Measurements from ENCODE around the gene MICU2. TPM values are rescaled to one million over a fixed set of nuclear protein-coding genes. Genes with fewer than 3 reads are reported as not detected.

Gene MICU2
- total RNA-seq, 1 experiment from 2014 or later = 56.0 TPM

DNA sequence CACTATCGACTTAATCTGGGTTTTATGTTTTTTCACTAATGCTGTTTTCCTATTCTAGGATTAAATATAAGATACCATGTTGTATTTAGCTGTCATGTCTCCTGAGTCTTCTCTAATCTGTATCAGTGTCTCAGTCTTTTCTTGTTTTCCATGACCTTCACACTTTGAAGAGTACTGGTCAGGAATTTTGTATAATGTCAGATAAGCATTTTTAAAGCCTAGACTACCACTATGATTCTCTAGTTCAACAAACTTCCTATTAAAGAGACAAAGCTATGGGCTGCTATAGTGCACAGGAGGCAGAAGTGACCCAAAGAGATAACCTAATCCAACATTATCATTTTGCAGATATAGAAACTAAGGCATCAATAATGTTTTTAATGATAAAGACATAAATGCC is 81.8 kb downstream of the MICU2 start:
- ChIA-PET POLR2A (ENCODE audit: low non-redundant PET) (no interaction called here), CTCF (no interaction called here)
- no peaks in the 10 kb centered on the region for H3K36me3 ChIP-seq (ENCODE audit: insufficient read depth, low read length, poor library complexity, severe bottlenecking)
- DNase-seq (ENCODE audit: low spot score) = no peak
- intact Hi-C loops (cut with micrococcal nuclease; ENCODE audit: unreplicated experiment) = no loop called here
- no peaks in the 10 kb centered on the region for H3K9me3 ChIP-seq (ENCODE audit: low read depth, low read length, poor library complexity, severe bottlenecking)
- TF ChIP-seq, protein P1, sequence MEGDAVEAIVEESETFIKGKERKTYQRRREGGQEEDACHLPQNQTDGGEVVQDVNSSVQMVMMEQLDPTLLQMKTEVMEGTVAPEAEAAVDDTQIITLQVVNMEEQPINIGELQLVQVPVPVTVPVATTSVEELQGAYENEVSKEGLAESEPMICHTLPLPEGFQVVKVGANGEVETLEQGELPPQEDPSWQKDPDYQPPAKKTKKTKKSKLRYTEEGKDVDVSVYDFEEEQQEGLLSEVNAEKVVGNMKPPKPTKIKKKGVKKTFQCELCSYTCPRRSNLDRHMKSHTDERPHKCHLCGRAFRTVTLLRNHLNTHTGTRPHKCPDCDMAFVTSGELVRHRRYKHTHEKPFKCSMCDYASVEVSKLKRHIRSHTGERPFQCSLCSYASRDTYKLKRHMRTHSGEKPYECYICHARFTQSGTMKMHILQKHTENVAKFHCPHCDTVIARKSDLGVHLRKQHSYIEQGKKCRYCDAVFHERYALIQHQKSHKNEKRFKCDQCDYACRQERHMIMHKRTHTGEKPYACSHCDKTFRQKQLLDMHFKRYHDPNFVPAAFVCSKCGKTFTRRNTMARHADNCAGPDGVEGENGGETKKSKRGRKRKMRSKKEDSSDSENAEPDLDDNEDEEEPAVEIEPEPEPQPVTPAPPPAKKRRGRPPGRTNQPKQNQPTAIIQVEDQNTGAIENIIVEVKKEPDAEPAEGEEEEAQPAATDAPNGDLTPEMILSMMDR (conservative IDR thresholded peaks at IDR 0.05; ENCODE audit: low read depth, low read length) = no peak
- no peak for TF ChIP-seq EZH2 (IDR thresholded peaks at IDR 0.05; ENCODE audit: borderline replicate concordance, low read depth, low read length, poor library complexity, severe bottlenecking)
- H3K27me3 ChIP-seq (replicated peaks; ENCODE audit: insufficient read depth, low read depth, low read length, poor library complexity) = no peaks in the 10 kb centered on the region
- no peak overlapping the region for H3K4me3 ChIP-seq (ENCODE audit: low read depth, low read length, poor library complexity, severe bottlenecking)
- H3K27ac ChIP-seq (ENCODE audit: low read depth, low read length, poor library complexity, severe bottlenecking) = no peak overlapping the region
- peaks cover 9% of the 10 kb centered on the region for H3K4me1 ChIP-seq (ENCODE audit: insufficient read depth, low read length, poor library complexity, severe bottlenecking)
- BruUV-seq (replicated peaks) = no TSS peak

DNA sequence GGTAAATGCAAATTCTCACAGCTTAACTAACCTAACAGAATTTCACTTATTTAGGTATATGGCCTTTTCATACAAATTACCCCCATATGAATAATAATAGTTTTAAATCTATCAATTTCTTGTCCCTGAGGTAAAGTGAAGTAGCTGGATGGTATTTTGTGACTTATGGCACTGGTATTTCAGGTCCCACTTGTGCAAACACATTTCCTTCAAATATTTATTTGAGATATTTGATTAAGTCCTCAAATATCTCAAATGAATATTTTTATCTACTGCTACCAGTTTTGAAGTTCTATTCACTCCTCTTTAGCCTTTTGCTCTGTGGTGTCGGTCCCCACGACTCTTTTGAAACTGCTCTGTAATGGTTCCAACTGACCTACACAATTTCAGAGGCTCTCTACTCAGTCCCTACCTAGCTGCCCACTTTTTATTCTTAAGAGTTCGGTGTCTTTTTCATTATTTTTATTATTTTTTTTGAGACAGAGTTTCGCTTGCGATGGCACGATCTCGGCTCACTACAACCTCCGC is 85.3 kb downstream of the MICU2 start:
- ChIA-PET POLR2A (ENCODE audit: low non-redundant PET) (no interaction called here), CTCF (no interaction called here)
- no peaks in the 10 kb centered on the region for H3K36me3 ChIP-seq (ENCODE audit: insufficient read depth, low read length, poor library complexity, severe bottlenecking)
- peaks cover 7% of the 10 kb centered on the region for H3K4me1 ChIP-seq (ENCODE audit: insufficient read depth, low read length, poor library complexity, severe bottlenecking)
- no peak for DNase-seq (ENCODE audit: low spot score)
- TF ChIP-seq, protein P1 (conservative IDR thresholded peaks at IDR 0.05; ENCODE audit: low read depth, low read length) = no peak
- no peak for TF ChIP-seq EZH2 (IDR thresholded peaks at IDR 0.05; ENCODE audit: borderline replicate concordance, low read depth, low read length, poor library complexity, severe bottlenecking)
- intact Hi-C loops (cut with micrococcal nuclease; ENCODE audit: unreplicated experiment) = no loop called here
- H3K4me3 ChIP-seq (ENCODE audit: low read depth, low read length, poor library complexity, severe bottlenecking) = no peak overlapping the region
- H3K27me3 ChIP-seq (replicated peaks; ENCODE audit: insufficient read depth, low read depth, low read length, poor library complexity) = no peaks in the 10 kb centered on the region
- BruUV-seq (replicated peaks) = no TSS peak
- H3K27ac ChIP-seq (ENCODE audit: low read depth, low read length, poor library complexity, severe bottlenecking) = no peak overlapping the region
- H3K9me3 ChIP-seq (ENCODE audit: low read depth, low read length, poor library complexity, severe bottlenecking) = no peaks in the 10 kb centered on the region

DNA sequence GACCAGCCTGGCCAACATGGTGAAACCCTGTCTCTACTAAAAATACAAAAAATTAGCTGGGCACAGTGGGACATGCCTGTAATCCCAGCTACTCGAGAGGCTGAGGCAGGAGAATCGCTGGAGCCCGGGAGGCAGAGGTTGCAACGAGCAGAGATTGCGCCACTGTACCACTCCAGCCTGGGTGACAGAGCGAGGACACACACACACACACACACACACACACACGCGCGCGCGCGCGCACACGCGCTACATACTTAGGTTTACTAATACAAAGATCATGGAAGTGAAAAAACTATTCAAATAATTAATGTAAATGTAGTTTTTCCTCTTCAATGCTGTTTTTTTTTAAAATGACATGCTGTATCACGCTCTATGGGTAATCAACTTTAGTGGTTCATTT is 86.4 kb downstream of the MICU2 start:
- ChIA-PET POLR2A (ENCODE audit: low non-redundant PET) (no interaction called here), CTCF (no interaction called here)
- no TSS peak for BruUV-seq (replicated peaks)
- TF ChIP-seq, protein P1 (conservative IDR thresholded peaks at IDR 0.05; ENCODE audit: low read depth, low read length) = no peak
- no peak for TF ChIP-seq EZH2 (IDR thresholded peaks at IDR 0.05; ENCODE audit: borderline replicate concordance, low read depth, low read length, poor library complexity, severe bottlenecking)
- DNase-seq (ENCODE audit: low spot score) = no peak
- H3K4me1 ChIP-seq (ENCODE audit: insufficient read depth, low read length, poor library complexity, severe bottlenecking) = no peaks in the 10 kb centered on the region
- H3K36me3 ChIP-seq (ENCODE audit: insufficient read depth, low read length, poor library complexity, severe bottlenecking) = no peaks in the 10 kb centered on the region
- no peaks in the 10 kb centered on the region for H3K9me3 ChIP-seq (ENCODE audit: low read depth, low read length, poor library complexity, severe bottlenecking)
- H3K27me3 ChIP-seq (replicated peaks; ENCODE audit: insufficient read depth, low read depth, low read length, poor library complexity) = no peaks in the 10 kb centered on the region
- H3K4me3 ChIP-seq (ENCODE audit: low read depth, low read length, poor library complexity, severe bottlenecking) = no peak overlapping the region
- intact Hi-C loops (cut with micrococcal nuclease; ENCODE audit: unreplicated experiment) = no loop called here
- H3K27ac ChIP-seq (ENCODE audit: low read depth, low read length, poor library complexity, severe bottlenecking) = no peak overlapping the region

Measured in A673 (cell line).